ENCODE data around the gene PTPRN2. TPM values are rescaled to one million over a fixed set of nuclear protein-coding genes. Genes with fewer than 3 reads are reported as not detected.
A peak's percentile ranks its signal among the peaks of the same experiment; 100 is the strongest.

The PTPRN2 gene
- total and polyA plus RNA-seq, 9 of the 15 experiments (the other 6 are each of a cell fraction or from before 2014, with no cell fraction given) = not detected

- TF ChIP-seq RAD51 (IDR thresholded peaks at IDR 0.05; ENCODE audit: borderline replicate concordance, low read depth) = peak; percentile 74
- no peak for TF ChIP-seq ZNF253 (CRISPR knock-in tag; conservative IDR thresholded peaks at IDR 0.05)
- no peak for TF ChIP-seq SP1 (CRISPR knock-in tag; IDR thresholded peaks at IDR 0.05)
- no peak for TF ChIP-seq ZNF699 (CRISPR knock-in tag; IDR thresholded peaks at IDR 0.05; ENCODE audit: insufficient replicate concordance)
- no peak for TF ChIP-seq RBM34 (IDR thresholded peaks at IDR 0.05; ENCODE audit: borderline replicate concordance, insufficient read depth, low read length)
- TF ChIP-seq ZBTB9 (CRISPR knock-in tag; IDR thresholded peaks at IDR 0.05) = no peak
- TF ChIP-seq HNRNPL (IDR thresholded peaks at IDR 0.05; ENCODE audit: low read depth, low read length) = no peak
- TF ChIP-seq SNRNP70 (optimal IDR thresholded peaks at IDR 0.05; ENCODE audit: low read depth, low read length) = no peak
- TF ChIP-seq ZFP1 (CRISPR knock-in tag; IDR thresholded peaks at IDR 0.05) = no peak
- no peak for TF ChIP-seq SAFB2 (IDR thresholded peaks at IDR 0.05; ENCODE audit: borderline replicate concordance, low read depth, low read length, severe bottlenecking)
- no peak for TF ChIP-seq HLTF (IDR thresholded peaks at IDR 0.05)
- no peak for TF ChIP-seq IRF2 (CRISPR knock-in tag; IDR thresholded peaks at IDR 0.05)
- no peak for TF ChIP-seq ZNF24 (IDR thresholded peaks at IDR 0.05)
- TF ChIP-seq TOE1 (IDR thresholded peaks at IDR 0.05; ENCODE audit: borderline replicate concordance) = peak; percentile 65; the same call in 1 of the 2 replicates
- TF ChIP-seq TOE1 (CRISPR knock-in tag; IDR thresholded peaks at IDR 0.05; ENCODE audit: borderline replicate concordance, low read depth) = no peak
- TF ChIP-seq TCF15 (CRISPR knock-in tag; IDR thresholded peaks at IDR 0.05) = no peak
- no peak for TF ChIP-seq KAT7 (CRISPR knock-in tag; IDR thresholded peaks at IDR 0.05; ENCODE audit: borderline replicate concordance)
- TF ChIP-seq ELF4 (CRISPR knock-in tag; IDR thresholded peaks at IDR 0.05) = no peak
- TF ChIP-seq ETV5 (CRISPR knock-in tag; IDR thresholded peaks at IDR 0.05; ENCODE audit: low read depth) = no peak
- no peak for TF ChIP-seq YBX1 (IDR thresholded peaks at IDR 0.05)
- no peak for TF ChIP-seq ZNF232 (CRISPR knock-in tag; IDR thresholded peaks at IDR 0.05)
- TF ChIP-seq MEIS2 (IDR thresholded peaks at IDR 0.05; ENCODE audit: partially characterized antibody) = no peak
- no peak for TF ChIP-seq KLF10 (CRISPR knock-in tag; IDR thresholded peaks at IDR 0.05)
- no peak for TF ChIP-seq ZNF197 (CRISPR knock-in tag; IDR thresholded peaks at IDR 0.05; ENCODE audit: low read depth)
- no peak for TF ChIP-seq HDAC2 (IDR thresholded peaks at IDR 0.05)
- no peak for TF ChIP-seq SIN3B (IDR thresholded peaks at IDR 0.05; ENCODE audit: low read depth)
- peak; percentile 48 for TF ChIP-seq USF2 (CRISPR knock-in tag; IDR thresholded peaks at IDR 0.05)
- no peak for TF ChIP-seq ESRRB (CRISPR knock-in tag; IDR thresholded peaks at IDR 0.05; ENCODE audit: borderline replicate concordance)
Measured at GRCh38 chr7:157522189-157522588, 1065.4 kb downstream of the PTPRN2 start (continued).
